Ishikawa (cell line): ENCODE measurements around the gene KTN1.

ENCODE experiments used
- CEBPB ChIP-seq: IDR thresholded peaks from 2 replicates; pipeline ENCODE4 v1.6.1; 2012
- CREB1 ChIP-seq: IDR thresholded peaks from 2 replicates; pipeline ENCODE4 v1.6.1; 2012; ENCODE audit warnings: low read depth
- EGR1 ChIP-seq: IDR thresholded peaks from 2 replicates; pipeline ENCODE4 v1.6.1; 2012
- EP300 ChIP-seq: IDR thresholded peaks from 2 replicates; pipeline ENCODE4 v1.6.1; 2012; ENCODE audit warnings: borderline replicate concordance
- FOXM1 ChIP-seq: IDR thresholded peaks from 2 replicates; pipeline ENCODE4 v1.6.1; 2012; ENCODE audit warnings: low read depth, borderline replicate concordance
- NFIC ChIP-seq: IDR thresholded peaks from 2 replicates; pipeline ENCODE4 v1.6.1; 2012
- RAD21 ChIP-seq: IDR thresholded peaks from 2 replicates; pipeline ENCODE4 v1.6.1; 2012; ENCODE audit warnings: low read depth
- TAF1 ChIP-seq: IDR thresholded peaks from 2 replicates; pipeline ENCODE4 v1.6.1; 2012; ENCODE audit warnings: low read depth, mild to moderate bottlenecking
- TCF12 ChIP-seq: IDR thresholded peaks from 2 replicates; pipeline ENCODE4 v1.6.1; 2012; ENCODE audit warnings: low read depth
- TEAD4 ChIP-seq: IDR thresholded peaks from 2 replicates; pipeline ENCODE4 v1.6.1; 2012
- YY1 ChIP-seq: IDR thresholded peaks from 2 replicates; pipeline ENCODE4 v1.6.1; 2012; ENCODE audit warnings: low read depth
- ZBTB7A ChIP-seq: IDR thresholded peaks from 2 replicates; pipeline ENCODE4 v1.6.1; 2012; ENCODE audit warnings: low read depth
- TF ChIP-seq, protein P1 (sequence below): IDR thresholded peaks from 2 replicates; pipeline ENCODE4 v1.6.1; 2012; ENCODE audit warnings: low read depth, mild to moderate bottlenecking
- TF ChIP-seq, protein P2 (sequence below): IDR thresholded peaks from 2 replicates; pipeline ENCODE4 v1.6.1; 2012
- TF ChIP-seq, protein P3 (sequence below): IDR thresholded peaks from 2 replicates; pipeline ENCODE4 v1.6.1; 2012

The KTN1 gene

DNA sequence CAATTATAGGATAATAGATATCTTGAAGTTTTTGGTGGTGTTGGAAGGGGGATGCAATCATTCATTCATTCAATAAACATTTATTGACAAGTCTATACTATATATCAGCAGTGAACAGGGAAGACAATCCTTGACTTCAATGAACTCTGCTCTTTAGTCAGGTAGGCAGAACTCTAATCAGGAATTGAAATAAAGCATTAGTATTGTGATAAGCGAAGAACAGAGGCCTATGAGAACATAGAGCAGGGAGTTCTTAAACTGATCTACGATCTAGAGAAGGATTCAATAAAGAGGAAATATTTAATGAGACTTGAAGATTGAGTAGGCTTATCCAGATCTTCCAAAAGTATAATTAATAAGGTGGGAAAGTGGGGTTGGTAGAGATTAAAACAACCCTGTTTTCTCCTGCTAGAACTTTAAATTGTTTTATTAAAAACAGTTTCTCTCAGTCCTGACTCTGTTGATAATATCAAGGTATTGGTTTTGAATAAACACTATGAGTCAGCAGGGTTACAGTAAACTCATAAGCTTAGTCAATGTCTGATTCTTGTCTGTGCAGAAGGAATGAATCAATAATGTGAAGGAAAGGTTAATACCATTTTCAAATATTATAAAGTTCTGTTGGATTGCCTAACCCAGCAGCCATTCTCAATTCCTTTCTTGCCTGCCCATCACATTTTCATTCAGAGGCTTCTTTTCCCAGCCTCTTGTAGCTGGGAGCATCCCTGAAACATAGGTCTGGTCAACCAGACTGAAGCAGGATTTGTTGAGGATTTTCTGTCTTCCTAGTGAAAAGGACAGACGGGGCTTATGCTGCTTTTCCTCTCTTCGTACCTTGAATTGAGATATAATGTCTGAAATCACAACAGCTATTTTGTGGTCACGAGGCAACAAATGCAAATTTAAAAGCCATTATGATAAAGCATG, 38.9 kb upstream of the KTN1 start:
- no peak for TF ChIP-seq TEAD4

DNA sequence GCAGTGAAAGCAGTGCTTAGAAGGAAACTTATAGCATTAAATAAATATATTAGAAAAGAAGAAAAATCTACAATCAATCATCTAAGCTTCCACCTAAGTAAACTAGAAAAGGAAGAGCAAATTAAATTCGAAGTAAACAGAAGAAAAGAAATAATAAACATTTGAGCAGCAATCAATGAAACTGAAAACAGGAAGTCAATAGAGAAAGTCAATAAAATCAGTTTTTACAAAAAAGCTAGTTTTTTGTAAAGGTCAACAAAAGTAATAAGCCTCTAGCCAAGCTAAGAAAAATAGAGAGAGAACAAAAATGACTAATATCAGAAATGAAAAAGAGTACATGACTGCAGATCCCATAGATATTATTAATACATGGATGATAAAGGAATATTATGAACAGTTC, 34.2 kb upstream of the KTN1 start:
- no peak for TF ChIP-seq YY1
- no peak for TF ChIP-seq RAD21
- TF ChIP-seq EP300: no peak
- TF ChIP-seq NFIC: no peak
- no peak for TF ChIP-seq CEBPB
- no peak for TF ChIP-seq TCF12
- no peak for TF ChIP-seq FOXM1
- no peak for TF ChIP-seq TAF1
- no peak for TF ChIP-seq ZBTB7A
- no peak for TF ChIP-seq EGR1
- TF ChIP-seq, protein P1, sequence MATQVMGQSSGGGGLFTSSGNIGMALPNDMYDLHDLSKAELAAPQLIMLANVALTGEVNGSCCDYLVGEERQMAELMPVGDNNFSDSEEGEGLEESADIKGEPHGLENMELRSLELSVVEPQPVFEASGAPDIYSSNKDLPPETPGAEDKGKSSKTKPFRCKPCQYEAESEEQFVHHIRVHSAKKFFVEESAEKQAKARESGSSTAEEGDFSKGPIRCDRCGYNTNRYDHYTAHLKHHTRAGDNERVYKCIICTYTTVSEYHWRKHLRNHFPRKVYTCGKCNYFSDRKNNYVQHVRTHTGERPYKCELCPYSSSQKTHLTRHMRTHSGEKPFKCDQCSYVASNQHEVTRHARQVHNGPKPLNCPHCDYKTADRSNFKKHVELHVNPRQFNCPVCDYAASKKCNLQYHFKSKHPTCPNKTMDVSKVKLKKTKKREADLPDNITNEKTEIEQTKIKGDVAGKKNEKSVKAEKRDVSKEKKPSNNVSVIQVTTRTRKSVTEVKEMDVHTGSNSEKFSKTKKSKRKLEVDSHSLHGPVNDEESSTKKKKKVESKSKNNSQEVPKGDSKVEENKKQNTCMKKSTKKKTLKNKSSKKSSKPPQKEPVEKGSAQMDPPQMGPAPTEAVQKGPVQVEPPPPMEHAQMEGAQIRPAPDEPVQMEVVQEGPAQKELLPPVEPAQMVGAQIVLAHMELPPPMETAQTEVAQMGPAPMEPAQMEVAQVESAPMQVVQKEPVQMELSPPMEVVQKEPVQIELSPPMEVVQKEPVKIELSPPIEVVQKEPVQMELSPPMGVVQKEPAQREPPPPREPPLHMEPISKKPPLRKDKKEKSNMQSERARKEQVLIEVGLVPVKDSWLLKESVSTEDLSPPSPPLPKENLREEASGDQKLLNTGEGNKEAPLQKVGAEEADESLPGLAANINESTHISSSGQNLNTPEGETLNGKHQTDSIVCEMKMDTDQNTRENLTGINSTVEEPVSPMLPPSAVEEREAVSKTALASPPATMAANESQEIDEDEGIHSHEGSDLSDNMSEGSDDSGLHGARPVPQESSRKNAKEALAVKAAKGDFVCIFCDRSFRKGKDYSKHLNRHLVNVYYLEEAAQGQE: no peak
- TF ChIP-seq TEAD4: no peak
- no peak for TF ChIP-seq CREB1
- TF ChIP-seq, protein P2, sequence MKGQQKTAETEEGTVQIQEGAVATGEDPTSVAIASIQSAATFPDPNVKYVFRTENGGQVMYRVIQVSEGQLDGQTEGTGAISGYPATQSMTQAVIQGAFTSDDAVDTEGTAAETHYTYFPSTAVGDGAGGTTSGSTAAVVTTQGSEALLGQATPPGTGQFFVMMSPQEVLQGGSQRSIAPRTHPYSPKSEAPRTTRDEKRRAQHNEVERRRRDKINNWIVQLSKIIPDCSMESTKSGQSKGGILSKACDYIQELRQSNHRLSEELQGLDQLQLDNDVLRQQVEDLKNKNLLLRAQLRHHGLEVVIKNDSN: no peak
- TF ChIP-seq, protein P3, sequence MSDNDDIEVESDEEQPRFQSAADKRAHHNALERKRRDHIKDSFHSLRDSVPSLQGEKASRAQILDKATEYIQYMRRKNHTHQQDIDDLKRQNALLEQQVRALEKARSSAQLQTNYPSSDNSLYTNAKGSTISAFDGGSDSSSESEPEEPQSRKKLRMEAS: no peak

DNA sequence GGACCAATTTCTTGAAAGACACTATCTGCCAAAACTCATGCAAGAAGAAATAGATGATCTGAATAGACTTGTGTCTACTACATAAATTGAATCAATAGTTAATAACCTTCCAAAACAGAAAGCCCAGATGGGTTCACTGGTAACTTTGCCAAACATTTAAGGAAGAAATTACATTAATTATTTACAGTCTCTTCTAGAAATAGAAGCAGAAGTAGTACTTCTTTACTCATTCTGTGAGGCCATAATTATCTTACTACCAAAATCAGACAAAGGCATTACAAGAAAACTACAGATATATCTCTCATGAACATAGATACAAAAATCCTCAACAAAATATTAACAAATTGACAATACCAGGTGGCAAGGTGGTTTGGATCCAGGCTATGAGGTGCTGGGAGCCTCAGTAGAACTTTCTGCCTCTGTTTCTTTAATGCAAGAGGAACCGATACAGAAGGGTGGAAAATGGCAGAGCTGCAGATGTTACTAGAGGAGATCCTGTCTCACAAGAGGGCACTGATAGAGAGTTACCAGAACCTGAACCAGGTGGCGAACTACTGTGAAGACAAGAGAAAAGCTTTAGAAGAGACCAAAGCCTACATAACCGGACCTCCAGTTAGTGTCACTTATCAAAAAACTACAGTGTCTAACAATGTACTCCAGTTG, 33.7 kb upstream of the KTN1 start:
- TF ChIP-seq NFIC (no peak), EP300 (no peak), CEBPB (no peak), ZBTB7A (no peak)
- TF ChIP-seq, protein P1: no peak

DNA sequence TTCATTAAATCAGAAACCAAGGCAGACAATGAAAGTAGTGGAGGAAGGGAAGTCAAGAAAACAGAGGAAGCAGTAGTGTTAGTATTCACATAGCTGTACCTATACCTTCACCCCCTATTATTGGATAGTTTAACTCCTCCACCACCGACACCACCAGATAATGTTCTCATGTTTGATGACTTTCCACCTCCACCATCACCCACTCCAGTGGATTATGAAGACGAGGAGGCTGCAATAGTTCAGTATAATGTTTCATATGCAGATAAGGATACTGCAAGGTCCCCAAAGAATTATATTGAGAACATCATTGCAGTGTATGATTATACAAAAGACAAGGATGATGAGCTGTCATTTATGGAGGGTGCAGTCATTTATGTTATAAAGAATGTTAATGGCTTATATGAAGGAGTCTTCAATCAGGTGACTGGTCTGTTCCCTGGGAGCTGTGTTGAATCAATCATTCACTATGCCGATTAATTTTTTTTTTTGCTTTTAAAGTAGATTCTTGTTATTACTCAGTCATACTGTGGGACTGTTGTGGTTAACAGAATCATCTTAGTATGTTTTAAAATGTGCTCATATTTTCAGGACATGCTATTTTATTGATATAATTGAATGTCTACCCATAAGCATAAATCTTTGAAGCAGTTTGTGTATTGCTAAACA, 32.2 kb upstream of the KTN1 start:
- TF ChIP-seq TCF12 (no peak), EP300 (no peak), ZBTB7A (no peak), FOXM1 (no peak), CREB1 (no peak), RAD21 (no peak), TEAD4 (no peak), CEBPB (no peak), NFIC (no peak), YY1 (no peak), EGR1 (no peak), TAF1 (no peak)
- TF ChIP-seq, protein P1: no peak
- TF ChIP-seq, protein P2: no peak
- TF ChIP-seq, protein P3: no peak
